ENCODE results near the gene HSPA2. TPM values are rescaled to one million over a fixed set of nuclear protein-coding genes. Genes with fewer than 3 reads are reported as not detected.

HSPA2 gene
- polyA plus RNA-seq, 1 of the 3 experiments (the other 2 are of a cell fraction) = 20.8 TPM

- DNase-seq = no peak
- POLR2A ChIA-PET = no interaction called here
- Histone ChIP-seq H3K9me2 (no peaks in the 10 kb centered on the region), H3F3A (replicated peaks; ENCODE audit: insufficient read depth) (peaks cover 5% of the 10 kb centered on the region), H3K79me2 (ENCODE audit: insufficient read depth) (peaks cover 99% of the 10 kb centered on the region), H3K9ac (no peak overlapping the region), H3K27me3 (ENCODE audit: insufficient read depth) (no peaks in the 10 kb centered on the region), H4K20me1 (ENCODE audit: insufficient read depth) (peaks cover 90% of the 10 kb centered on the region), H3K4me3 (ENCODE audit: low read depth in 2 of 2, low read length in 1 of 2) (no peak overlapping the region), H3K4me1 (ENCODE audit: control insufficient read depth in 1 of 2, insufficient read depth in 2 of 2, low read depth in 1 of 2, low read length in 1 of 2) (peaks cover 0 to 12% of the 10 kb centered on the region in 2 experiments; a peak in 2 of 4 replicates), H3K9me3 (no peaks in the 10 kb centered on the region), H2AFZ (ENCODE audit: low read depth) (no peak overlapping the region), H3K4me2 (no peak overlapping the region), H3K27ac (ENCODE audit: low read depth in 2 of 2, low read length in 1 of 2) (no peak overlapping the region), H3K36me3 (replicated peaks in 1 of 2; ENCODE audit: control insufficient read depth in 1 of 2, insufficient read depth in 2 of 2, low read length in 1 of 2) (peaks cover 5 to 13% of the 10 kb centered on the region in 2 experiments)
- TF ChIP-seq TCF12 (IDR thresholded peaks at IDR 0.05) (no peak), RAD21 (IDR thresholded peaks at IDR 0.05; ENCODE audit: low read length) (no peak), FOXJ3 (CRISPR knock-in tag; IDR thresholded peaks at IDR 0.05) (no peak), FOSL2 (IDR thresholded peaks at IDR 0.05; ENCODE audit: borderline replicate concordance, low read depth) (no peak), USF2 (IDR thresholded peaks at IDR 0.05; ENCODE audit: borderline replicate concordance, low read depth, low read length) (no peak), YY1 (IDR thresholded peaks at IDR 0.05; ENCODE audit: low read depth) (no peak), GATA2 (CRISPR knock-in tag; IDR thresholded peaks at IDR 0.05) (no peak), EZH2phosphoT487 (IDR thresholded peaks at IDR 0.05; ENCODE audit: borderline replicate concordance, low read depth) (no peak), FOXM1 (IDR thresholded peaks at IDR 0.05; ENCODE audit: low read depth) (no peak), MXI1 (IDR thresholded peaks at IDR 0.05; ENCODE audit: low read depth, low read length) (no peak)
- TF ChIP-seq, protein P1, sequence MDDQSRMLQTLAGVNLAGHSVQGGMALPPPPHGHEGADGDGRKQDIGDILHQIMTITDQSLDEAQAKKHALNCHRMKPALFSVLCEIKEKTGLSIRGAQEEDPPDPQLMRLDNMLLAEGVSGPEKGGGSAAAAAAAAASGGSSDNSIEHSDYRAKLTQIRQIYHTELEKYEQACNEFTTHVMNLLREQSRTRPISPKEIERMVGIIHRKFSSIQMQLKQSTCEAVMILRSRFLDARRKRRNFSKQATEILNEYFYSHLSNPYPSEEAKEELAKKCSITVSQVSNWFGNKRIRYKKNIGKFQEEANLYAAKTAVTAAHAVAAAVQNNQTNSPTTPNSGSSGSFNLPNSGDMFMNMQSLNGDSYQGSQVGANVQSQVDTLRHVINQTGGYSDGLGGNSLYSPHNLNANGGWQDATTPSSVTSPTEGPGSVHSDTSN (IDR thresholded peaks at IDR 0.05) = no peak
- TF ChIP-seq, protein P2, sequence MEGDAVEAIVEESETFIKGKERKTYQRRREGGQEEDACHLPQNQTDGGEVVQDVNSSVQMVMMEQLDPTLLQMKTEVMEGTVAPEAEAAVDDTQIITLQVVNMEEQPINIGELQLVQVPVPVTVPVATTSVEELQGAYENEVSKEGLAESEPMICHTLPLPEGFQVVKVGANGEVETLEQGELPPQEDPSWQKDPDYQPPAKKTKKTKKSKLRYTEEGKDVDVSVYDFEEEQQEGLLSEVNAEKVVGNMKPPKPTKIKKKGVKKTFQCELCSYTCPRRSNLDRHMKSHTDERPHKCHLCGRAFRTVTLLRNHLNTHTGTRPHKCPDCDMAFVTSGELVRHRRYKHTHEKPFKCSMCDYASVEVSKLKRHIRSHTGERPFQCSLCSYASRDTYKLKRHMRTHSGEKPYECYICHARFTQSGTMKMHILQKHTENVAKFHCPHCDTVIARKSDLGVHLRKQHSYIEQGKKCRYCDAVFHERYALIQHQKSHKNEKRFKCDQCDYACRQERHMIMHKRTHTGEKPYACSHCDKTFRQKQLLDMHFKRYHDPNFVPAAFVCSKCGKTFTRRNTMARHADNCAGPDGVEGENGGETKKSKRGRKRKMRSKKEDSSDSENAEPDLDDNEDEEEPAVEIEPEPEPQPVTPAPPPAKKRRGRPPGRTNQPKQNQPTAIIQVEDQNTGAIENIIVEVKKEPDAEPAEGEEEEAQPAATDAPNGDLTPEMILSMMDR (IDR thresholded peaks at IDR 0.05) = no peak
- TF ChIP-seq, protein P3, sequence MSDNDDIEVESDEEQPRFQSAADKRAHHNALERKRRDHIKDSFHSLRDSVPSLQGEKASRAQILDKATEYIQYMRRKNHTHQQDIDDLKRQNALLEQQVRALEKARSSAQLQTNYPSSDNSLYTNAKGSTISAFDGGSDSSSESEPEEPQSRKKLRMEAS (IDR thresholded peaks at IDR 0.05; ENCODE audit: low read depth) = no peak
- TF ChIP-seq, protein P4, sequence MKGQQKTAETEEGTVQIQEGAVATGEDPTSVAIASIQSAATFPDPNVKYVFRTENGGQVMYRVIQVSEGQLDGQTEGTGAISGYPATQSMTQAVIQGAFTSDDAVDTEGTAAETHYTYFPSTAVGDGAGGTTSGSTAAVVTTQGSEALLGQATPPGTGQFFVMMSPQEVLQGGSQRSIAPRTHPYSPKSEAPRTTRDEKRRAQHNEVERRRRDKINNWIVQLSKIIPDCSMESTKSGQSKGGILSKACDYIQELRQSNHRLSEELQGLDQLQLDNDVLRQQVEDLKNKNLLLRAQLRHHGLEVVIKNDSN (IDR thresholded peaks at IDR 0.05; ENCODE audit: borderline replicate concordance, low read depth) = no peak
- WGBS (ENCODE audit: low lambda C conversion rate) = 90% methylated on average over 2 of the region's 2 CpGs
- CTCF ChIA-PET = interaction anchor here (0.9 kb wide), 1 partner anchor 50 kb away, joined by 3 read pairs; no protein-coding TSS in a partner anchor
Observed at GRCh38 chr14:64513271-64513670, 27.3 kb upstream of the HSPA2 start.
